ENCODE results near the gene TNFRSF6B. TPM values are rescaled to one million over a fixed set of nuclear protein-coding genes. Genes with fewer than 3 reads are reported as not detected.

Gene TNFRSF6B
- total RNA-seq, 1 donor from 2014 or later = not detected

GRCh38 chr20:63688228-63689045 lies 8.0 kb upstream of the TNFRSF6B start:
- Mint-ChIP-seq H3K27ac (ENCODE audit: unreplicated experiment) (no peak overlapping the region), H3K4me1 (ENCODE audit: unreplicated experiment) (peaks cover 3% of the 10 kb centered on the region)
- no peak for TF ChIP-seq CTCF (IDR thresholded peaks at IDR 0.05; ENCODE audit: unreplicated experiment)

GRCh38 chr20:63689046-63690002 lies 7.1 kb upstream of the TNFRSF6B start:
- Mint-ChIP-seq H3K27ac (ENCODE audit: unreplicated experiment) (no peak overlapping the region), H3K4me1 (ENCODE audit: unreplicated experiment) (peaks cover 3% of the 10 kb centered on the region), H3K36me3 (ENCODE audit: low read depth, unreplicated experiment) (peaks cover 4% of the 10 kb centered on the region), H3K4me3 (ENCODE audit: unreplicated experiment) (no peak overlapping the region), H3K27me3 (ENCODE audit: unreplicated experiment) (peaks cover 7% of the 10 kb centered on the region), H3K9me3 (ENCODE audit: unreplicated experiment) (no peaks in the 10 kb centered on the region)
- TF ChIP-seq CTCF (IDR thresholded peaks at IDR 0.05; ENCODE audit: unreplicated experiment) = no peak
- DNase-seq (ENCODE audit: low spot score) = no peak

More at GRCh38 chr20:63688228-63689045, 8.0 kb upstream of the TNFRSF6B start:
- Mint-ChIP-seq H3K4me3 (ENCODE audit: unreplicated experiment) (no peak overlapping the region), H3K27me3 (ENCODE audit: unreplicated experiment) (peaks cover 7% of the 10 kb centered on the region), H3K36me3 (ENCODE audit: low read depth, unreplicated experiment) (no peaks in the 10 kb centered on the region), H3K9me3 (ENCODE audit: unreplicated experiment) (no peaks in the 10 kb centered on the region)
- DNase-seq (ENCODE audit: low spot score) = no peak

- DNase-seq (ENCODE audit: low spot score) = no peak
- Mint-ChIP-seq H3K9me3 (ENCODE audit: unreplicated experiment) (no peaks in the 10 kb centered on the region), H3K27me3 (ENCODE audit: unreplicated experiment) (peaks cover 7% of the 10 kb centered on the region), H3K4me1 (ENCODE audit: unreplicated experiment) (peaks cover 3% of the 10 kb centered on the region), H3K4me3 (ENCODE audit: unreplicated experiment) (no peak overlapping the region), H3K27ac (ENCODE audit: unreplicated experiment) (no peak overlapping the region), H3K36me3 (ENCODE audit: low read depth, unreplicated experiment) (peaks cover 4% of the 10 kb centered on the region)
- TF ChIP-seq CTCF (IDR thresholded peaks at IDR 0.05; ENCODE audit: unreplicated experiment) = no peak
These were observed 6.2 kb upstream of the TNFRSF6B start for GRCh38 chr20:63690003-63690897.

- no peak overlapping the region for H3K4me3 Mint-ChIP-seq (ENCODE audit: unreplicated experiment)
- no peak for DNase-seq (ENCODE audit: low spot score)
- no peak overlapping the region for H3K27ac Mint-ChIP-seq (ENCODE audit: unreplicated experiment)
- H3K9me3 Mint-ChIP-seq (ENCODE audit: unreplicated experiment) = no peaks in the 10 kb centered on the region
- peaks cover 4% of the 10 kb centered on the region for H3K36me3 Mint-ChIP-seq (ENCODE audit: low read depth, unreplicated experiment)
- no peak for TF ChIP-seq CTCF (IDR thresholded peaks at IDR 0.05; ENCODE audit: unreplicated experiment)
- H3K27me3 Mint-ChIP-seq (ENCODE audit: unreplicated experiment) = peaks cover 7% of the 10 kb centered on the region
- H3K4me1 Mint-ChIP-seq (ENCODE audit: unreplicated experiment) = peaks cover 3% of the 10 kb centered on the region
These were observed 5.3 kb upstream of the TNFRSF6B start for GRCh38 chr20:63690898-63691710.

All from endothelial cell (in vitro differentiated cells).